H1 (cell line): Measurements from ENCODE around the gene DISC1. TPM values are rescaled to one million over a fixed set of nuclear protein-coding genes. Genes with fewer than 3 reads are reported as not detected.

Experiments used
- CTCF ChIA-PET: fragments of 300-600 bp; sonication (Branson Sonifier 250); formaldehyde crosslinking; loops from one replicate; lab custom pipeline; 2021; ENCODE audit not compliant: partially characterized antibody; lab: Charles Lee
- POLR2A ChIA-PET: fragments of 300-600 bp; sonication (Branson Sonifier 250); formaldehyde crosslinking; loops from one replicate; lab custom pipeline; 2021; ENCODE audit warnings: inconsistent platforms; ENCODE audit not compliant: partially characterized antibody; lab: Charles Lee
- DNase-seq, 2 experiments: peaks; one replicate each; pipeline versions ENCODE4 v3.0.0 to v3.0.0-alpha.2; 2010 to 2022; ENCODE audit warnings: low spot score in 2 of 2, low read depth in 1 of 2, mixed read lengths in 1 of 2
- FAIRE-seq: peaks from 2 replicates; lab custom pipeline; 2011; peaks lifted over from hg19 to GRCh38; lab: Jason Lieb, UNC
- H2AFZ ChIP-seq: 2 replicates; pipeline ENCODE4 v1.8.1; 2012; ENCODE audit warnings: low read length, inconsistent platforms
- H2AK5ac ChIP-seq: 2 replicates; pipeline ENCODE4 v1.6.1; 2013; ENCODE audit warnings: low read depth, low read length
- H2BK120ac ChIP-seq: replicated peaks from 2 replicates; pipeline ENCODE3; 2013; ENCODE audit warnings: low read depth, low read length, inconsistent platforms
- H2BK12ac ChIP-seq: 2 replicates; pipeline ENCODE4 v1.6.1; 2013; ENCODE audit warnings: low read depth, low read length
- H2BK15ac ChIP-seq: 2 replicates; pipeline ENCODE4 v1.6.1; 2013; ENCODE audit warnings: low read length
- H2BK20ac ChIP-seq: 2 replicates; pipeline ENCODE4 v1.6.1; 2013; ENCODE audit warnings: low read length
- H2BK5ac ChIP-seq: 2 replicates; pipeline ENCODE4 v1.6.1; 2013; ENCODE audit warnings: low read depth, low read length
- H3K14ac ChIP-seq: 2 replicates; pipeline ENCODE4 v1.6.1; 2013; ENCODE audit warnings: inconsistent platforms; ENCODE audit not compliant: insufficient read length
- H3K18ac ChIP-seq: 2 replicates; pipeline ENCODE4 v1.6.1; 2013; ENCODE audit warnings: low read length; ENCODE audit errors: extremely low read depth
- H3K23ac ChIP-seq: 2 replicates; pipeline ENCODE4 v1.6.1; 2013; ENCODE audit warnings: inconsistent platforms; ENCODE audit not compliant: insufficient read length
- H3K23me2 ChIP-seq: 2 replicates; pipeline ENCODE4 v1.6.1; 2013; ENCODE audit warnings: low read depth, low read length
- H3K27ac ChIP-seq: 2 replicates; pipeline ENCODE4 v1.6.1; 2011; ENCODE audit warnings: low read depth, low read length, inconsistent platforms
- H3K27me3 ChIP-seq, 4 experiments: replicated peaks in 1 of 4; 1 replicate in 1 of 4; 2 replicates in 3 of 4; pipeline versions ENCODE4 v1.6.1 to v1.8.1; 2011 to 2013; ENCODE audit warnings: low read length in 3 of 4, mild to moderate bottlenecking in 3 of 4, inconsistent platforms in 2 of 4, mixed read lengths in 2 of 4, moderate library complexity in 1 of 4; ENCODE audit not compliant: control insufficient read depth in 3 of 4, insufficient read depth in 3 of 4; ENCODE audit errors: extremely low read depth in 1 of 4
- H3K36me3 ChIP-seq, 4 experiments: 2 replicates each; pipeline versions ENCODE4 v1.6.1 to v1.8.1; 2011 to 2013; ENCODE audit warnings: mild to moderate bottlenecking in 4 of 4, low read length in 3 of 4, moderate library complexity in 2 of 4, control low read depth in 1 of 4, inconsistent platforms in 1 of 4; ENCODE audit not compliant: insufficient read depth in 4 of 4, control insufficient read depth in 2 of 4
- H3K4ac ChIP-seq: replicated peaks from 2 replicates; pipeline ENCODE3; 2013; ENCODE audit warnings: low read length, low read depth, mixed read lengths, inconsistent platforms; ENCODE audit not compliant: insufficient read length
- H3K4me1 ChIP-seq, 4 experiments: replicated peaks in 1 of 4; 1 replicate in 1 of 4; 2 replicates in 3 of 4; pipeline versions ENCODE4 v1.6.1 to v1.8.1; 2011 to 2013; ENCODE audit warnings: low read length in 3 of 4, inconsistent platforms in 2 of 4, mixed read lengths in 1 of 4; ENCODE audit not compliant: insufficient read depth in 4 of 4, control insufficient read depth in 3 of 4
- H3K4me2 ChIP-seq, 2 experiments: 2 replicates each; pipeline versions ENCODE4 v1.6.1 to v1.8.1; 2011 to 2013; ENCODE audit warnings: low read depth in 2 of 2, low read length in 2 of 2, control low read depth in 1 of 2, inconsistent platforms in 1 of 2, mild to moderate bottlenecking in 1 of 2; ENCODE audit not compliant: insufficient read depth in 1 of 2
- H3K4me3 ChIP-seq, 4 experiments: fragments of 200-600, 300-600 bp in 1 of 4; sonication (generic), shearing (Covaris generic), sonication (Bioruptor Twin) in 1 of 4; 2 replicates each; pipeline versions ENCODE4 v1.5.1 to v1.8.1; 2011 to 2016; ENCODE audit warnings: low read length in 4 of 4, low read depth in 3 of 4, control low read depth in 2 of 4, inconsistent platforms in 2 of 4, mild to moderate bottlenecking in 2 of 4, mixed read lengths in 1 of 4, moderate library complexity in 1 of 4; ENCODE audit not compliant: insufficient read depth in 2 of 4; ENCODE audit errors: extremely low read depth in 1 of 4
- H3K56ac ChIP-seq: replicated peaks from 2 replicates; pipeline ENCODE3; 2013; ENCODE audit warnings: low read depth, mild to moderate bottlenecking, mixed read lengths, low read length, inconsistent platforms; ENCODE audit not compliant: insufficient read length
- H3K79me1 ChIP-seq: 2 replicates; pipeline ENCODE4 v1.6.1; 2013; ENCODE audit warnings: low read depth, low read length, control low read depth
- H3K79me2 ChIP-seq, 2 experiments: 2 replicates each; pipeline versions ENCODE4 v1.6.1 to v1.8.1; 2012 to 2013; ENCODE audit warnings: low read length in 2 of 2, mild to moderate bottlenecking in 2 of 2, inconsistent platforms in 1 of 2; ENCODE audit not compliant: insufficient read depth in 2 of 2, control insufficient read depth in 1 of 2
- H3K9ac ChIP-seq, 4 experiments: replicated peaks in 1 of 4; 1 replicate in 1 of 4; 2 replicates in 3 of 4; pipeline versions ENCODE4 v1.6.1 to v1.8.1; 2011 to 2013; ENCODE audit warnings: low read depth in 3 of 4, low read length in 3 of 4, control low read depth in 2 of 4, mild to moderate bottlenecking in 2 of 4, moderate library complexity in 2 of 4, inconsistent platforms in 1 of 4; ENCODE audit errors: extremely low read depth in 1 of 4
- H3K9me3 ChIP-seq, 2 experiments: 2 replicates each; pipeline versions ENCODE4 v1.6.1 to v1.8.1; 2012 to 2013; ENCODE audit warnings: mild to moderate bottlenecking in 2 of 2, moderate library complexity in 2 of 2, control low read depth in 1 of 2, inconsistent platforms in 1 of 2, low read depth in 1 of 2, low read length in 1 of 2, mixed read lengths in 1 of 2; ENCODE audit not compliant: insufficient read depth in 2 of 2
- H4K20me1 ChIP-seq, 2 experiments: replicated peaks in 1 of 2; 2 replicates each; pipeline versions ENCODE3 to v1.8.1; 2011 to 2013; ENCODE audit warnings: inconsistent platforms in 2 of 2, low read length in 2 of 2, mild to moderate bottlenecking in 1 of 2; ENCODE audit not compliant: insufficient read depth in 2 of 2, control insufficient read depth in 1 of 2
- H4K5ac ChIP-seq: 2 replicates; pipeline ENCODE4 v1.6.1; 2013; ENCODE audit warnings: low read length, low read depth, mixed read lengths, inconsistent platforms; ENCODE audit not compliant: insufficient read length
- H4K8ac ChIP-seq: 2 replicates; pipeline ENCODE4 v1.8.0; 2013; ENCODE audit warnings: mild to moderate bottlenecking, moderate library complexity, low read length, inconsistent platforms; ENCODE audit not compliant: insufficient read depth; ENCODE audit errors: extremely low read depth
- H4K91ac ChIP-seq: replicated peaks from 2 replicates; pipeline ENCODE3; 2013; ENCODE audit warnings: low read length, mixed read lengths, inconsistent platforms; ENCODE audit not compliant: insufficient read length
- BACH1 ChIP-seq: IDR thresholded peaks from 2 replicates; pipeline ENCODE4 v1.6.1; 2012; ENCODE audit warnings: low read length, improper control_type of control experiment
- CBX5 ChIP-seq: fragments of 300-800, 300-1000 bp; sonication (generic); IDR thresholded peaks from 2 replicates; pipeline ENCODE4 v1.7.1; 2016; ENCODE audit warnings: antibody characterized with exemption, low read length, low read depth
- CTCF ChIP-seq, 3 experiments: IDR thresholded peaks; 1 replicate in 2 of 3; 2 replicates in 1 of 3; pipeline versions ENCODE4 v1.5.1 to v1.6.1; 2011; ENCODE audit warnings: low read length in 3 of 3, mild to moderate bottlenecking in 3 of 3, inconsistent platforms in 2 of 3, low read depth in 1 of 3, moderate library complexity in 1 of 3; ENCODE audit not compliant: insufficient read depth in 1 of 3; ENCODE audit errors: control extremely low read depth in 1 of 3
- FOSL1 ChIP-seq: IDR thresholded peaks from 2 replicates; pipeline ENCODE4 v1.6.1; 2011; ENCODE audit warnings: mild to moderate bottlenecking, low read depth, low read length, moderate library complexity; ENCODE audit not compliant: insufficient read depth
- POLR2AphosphoS5 ChIP-seq: IDR thresholded peaks from 2 replicates; pipeline ENCODE4 v1.6.1; 2011; ENCODE audit warnings: low read depth, low read length
- RAD21 ChIP-seq, 2 experiments: IDR thresholded peaks in 1 of 2; conservative IDR thresholded peaks in 1 of 2; 2 replicates each; pipeline ENCODE4 v1.6.1; 2011; ENCODE audit warnings: low read depth in 2 of 2, low read length in 2 of 2, improper control_type of control experiment in 1 of 2, inconsistent platforms in 1 of 2, mild to moderate bottlenecking in 1 of 2, moderate library complexity in 1 of 2
- WGBS, 2 experiments: shearing (Covaris generic) in 1 of 2; methylation state at CpG; one replicate each; pipeline versions ENCODE4 v1.1.6 to v1.1.7; 2013 to 2015; ENCODE audit warnings: low lambda C conversion rate in 2 of 2, mixed read lengths in 2 of 2, inconsistent platforms in 1 of 2, low coverage in 1 of 2, missing lambda C conversion rate in 1 of 2; ENCODE audit not compliant: insufficient replicate concordance in 2 of 2, insufficient coverage in 1 of 2, insufficient read length in 1 of 2; ENCODE audit errors: extremely low coverage in 1 of 2, missing lambda C conversion rate in 1 of 2; 5-methylcytosine and 5-hydroxymethylcytosine counted together
- polyA plus RNA-seq, 7 experiments: library from polyadenylated mRNA; depleted of rRNA in 3 of 7; stranded (reverse) in 5 of 7; unstranded in 2 of 7; fragments of >200 nt in 5 of 7; fragments of 200-250 nt in 2 of 7; gene quantifications; 1 replicate in 5 of 7; 2 replicates in 1 of 7; 4 replicates in 1 of 7; pipeline versions ENCODE4 v1.2.1 to v1.2.3, GENCODE V29; 2011 to 2013; ENCODE audit warnings: missing spikeins in 2 of 7, mixed read lengths in 2 of 7
- total RNA-seq: library from RNA; stranded (reverse); fragmentation: NEBNext Ultra II Directional; extraction: Animal tissue kit (Norgen Biotek cat#: 25700); gene quantifications from 2 replicates; pipeline ENCODE4 v1.2.1, GENCODE V29; 2021
- TF ChIP-seq, protein P1 (sequence below): IDR thresholded peaks from 2 replicates; pipeline ENCODE4 v1.6.1; 2012; ENCODE audit warnings: low read length, inconsistent platforms

Gene DISC1
- total and polyA plus RNA-seq, 2 of the 8 experiments (the other 6 are each of a cell fraction or from before 2014, with no cell fraction given) = 1.1 to 3.5 TPM

GRCh38 chr1:231590453-231591198, 36.0 kb upstream of the DISC1 start:
- no peaks in the 10 kb centered on the region for H3K36me3 ChIP-seq
- no peaks in the 10 kb centered on the region for H3K23me2 ChIP-seq
- TF ChIP-seq RAD21 (IDR thresholded peaks at IDR 0.05 in 1 of 2, conservative IDR thresholded peaks at IDR 0.05 in 1 of 2; ENCODE audit: low read depth in 2 of 2, low read length in 2 of 2) (peak; percentile 92 to 93), CBX5 (no peak), POLR2AphosphoS5 (no peak), BACH1 (0 out of 2 replicates have a peak, but pooled peaks have one; percentile 25), FOSL1 (no peak), CTCF (IDR thresholded peaks at IDR 0.05; ENCODE audit: control extremely low read depth in 1 of 3, insufficient read depth in 1 of 3, low read depth in 1 of 3, low read length in 3 of 3) (peak; percentile 50 to 89 (median 80))
- TF ChIP-seq, protein P1, sequence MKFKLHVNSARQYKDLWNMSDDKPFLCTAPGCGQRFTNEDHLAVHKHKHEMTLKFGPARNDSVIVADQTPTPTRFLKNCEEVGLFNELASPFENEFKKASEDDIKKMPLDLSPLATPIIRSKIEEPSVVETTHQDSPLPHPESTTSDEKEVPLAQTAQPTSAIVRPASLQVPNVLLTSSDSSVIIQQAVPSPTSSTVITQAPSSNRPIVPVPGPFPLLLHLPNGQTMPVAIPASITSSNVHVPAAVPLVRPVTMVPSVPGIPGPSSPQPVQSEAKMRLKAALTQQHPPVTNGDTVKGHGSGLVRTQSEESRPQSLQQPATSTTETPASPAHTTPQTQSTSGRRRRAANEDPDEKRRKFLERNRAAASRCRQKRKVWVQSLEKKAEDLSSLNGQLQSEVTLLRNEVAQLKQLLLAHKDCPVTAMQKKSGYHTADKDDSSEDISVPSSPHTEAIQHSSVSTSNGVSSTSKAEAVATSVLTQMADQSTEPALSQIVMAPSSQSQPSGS = no peak
- TF ChIP-seq, all 59 proteins: peak for 3
- Histone ChIP-seq H3K4me3 (no peak overlapping the region), H3K4ac (no peak overlapping the region), H4K5ac (no peak overlapping the region), H3K56ac (no peak overlapping the region), H2AFZ (no peak overlapping the region), H3K79me1 (no peaks in the 10 kb centered on the region), H4K91ac (no peak overlapping the region), H3K14ac (no peak overlapping the region), H2BK15ac (no peak overlapping the region), H2BK120ac (no peak overlapping the region), H3K27me3 (peaks cover 0 to 1% (median 0%) of the 10 kb centered on the region in 4 experiments; a peak in 1 of 7 replicates), H3K23ac (no peak overlapping the region), H2BK20ac (no peak overlapping the region), H2BK12ac (no peak overlapping the region), H3K18ac (no peak overlapping the region), H3K4me1 (no peaks in the 10 kb centered on the region), H3K9me3 (no peaks in the 10 kb centered on the region), H3K27ac (no peak overlapping the region), H4K20me1 (no peaks in the 10 kb centered on the region), H3K79me2 (no peaks in the 10 kb centered on the region), H4K8ac (no peak overlapping the region), H2BK5ac (no peak overlapping the region), H3K9ac (no peak overlapping the region), H3K4me2 (peak overlapping the region in 1 of 2 experiments; percentile 36; a peak in 1 of 4 replicates), H2AK5ac (no peak overlapping the region)
- ChIA-PET POLR2A (no interaction called here), CTCF (interaction anchor here (0.7 to 3.4 kb wide), 16 partner anchors 9 to 272 kb away, joined by 3 to 23 read pairs (median 6); partner anchors contain the start of genes EXOC8 and SPRTN)
- DNase-seq = peak in 1 of 2 experiments; percentile 52
- WGBS, 2 experiments = 37% methylated on average over 12 of the region's 12 CpGs; no CpG with 5 or more reads in 1 of the 2 experiments
- FAIRE-seq = peak; percentile 69
